OCI-LY1 (cell line): ENCODE measurements around the gene CASQ1.

Experiments
- H2AFZ ChIP-seq: fragments of 200-600 bp; sonication (generic), shearing (Covaris generic); 2 replicates; pipeline ENCODE4 v1.6.0; 2014; ENCODE audit warnings: antibody characterized with exemption, mild to moderate bottlenecking, low read length
- H3F3A ChIP-seq: fragments of 200-600 bp; sonication (generic), shearing (Covaris generic); 2 replicates; pipeline ENCODE4 v1.6.0; 2014; ENCODE audit warnings: mild to moderate bottlenecking, antibody characterized with exemption, low read length, moderate library complexity; ENCODE audit not compliant: insufficient read depth
- H3K27ac ChIP-seq: fragments of 200-600 bp; sonication (generic); 2 replicates; pipeline ENCODE4 v1.5.1; 2014; ENCODE audit warnings: low read length, mixed run types, mild to moderate bottlenecking, low read depth; ENCODE audit not compliant: poor library complexity, severe bottlenecking
- H3K27me3 ChIP-seq: fragments of 200-600 bp; sonication (generic); 2 replicates; pipeline ENCODE4 v1.6.0; 2014; ENCODE audit warnings: antibody characterized with exemption, mild to moderate bottlenecking, low read length, moderate library complexity; ENCODE audit not compliant: insufficient read depth
- H3K36me3 ChIP-seq: fragments of 200-600 bp; sonication (generic); 2 replicates; pipeline ENCODE4 v1.6.1; 2014; ENCODE audit warnings: mild to moderate bottlenecking, antibody characterized with exemption, low read length, moderate library complexity, mixed read lengths; ENCODE audit not compliant: insufficient read depth
- H3K4me1 ChIP-seq: fragments of 200-600 bp; sonication (generic); 2 replicates; pipeline ENCODE4 v1.5.1; 2014; ENCODE audit warnings: mild to moderate bottlenecking, low read length, moderate library complexity; ENCODE audit not compliant: insufficient read depth, severe bottlenecking
- H3K4me2 ChIP-seq: fragments of 200-600 bp; sonication (generic), shearing (Covaris generic); 2 replicates; pipeline ENCODE4 v1.6.1; 2014; ENCODE audit warnings: low read length
- H3K4me3 ChIP-seq: fragments of 200-600 bp; sonication (generic); 2 replicates; pipeline ENCODE4 v1.5.1; 2014; ENCODE audit warnings: low read length, low read depth, mild to moderate bottlenecking, mixed read lengths; ENCODE audit not compliant: poor library complexity, severe bottlenecking
- H3K79me2 ChIP-seq: fragments of 200-600 bp; shearing (Covaris generic); 2 replicates; pipeline ENCODE4 v1.6.1; 2016; ENCODE audit warnings: mixed run types, low read length, mixed read lengths; ENCODE audit not compliant: insufficient read depth
- H3K9ac ChIP-seq: fragments of 200-600 bp; sonication (generic), shearing (Covaris generic); 2 replicates; pipeline ENCODE4 v1.6.1; 2014; ENCODE audit warnings: mild to moderate bottlenecking, low read length, mixed read lengths
- H3K9me2 ChIP-seq: fragments of 200-600 bp; sonication (generic), shearing (Covaris generic); 2 replicates; pipeline ENCODE4 v1.6.1; 2014; ENCODE audit warnings: low read depth, mild to moderate bottlenecking, low read length, mixed read lengths
- H3K9me3 ChIP-seq: fragments of 200-600 bp; shearing (Covaris generic); 2 replicates; pipeline ENCODE4 v1.6.1; 2014; ENCODE audit warnings: low read length, mixed read lengths
- H4K20me1 ChIP-seq: fragments of 200-600 bp; sonication (generic), shearing (Covaris generic); 2 replicates; pipeline ENCODE4 v1.6.0; 2016; ENCODE audit warnings: mild to moderate bottlenecking, low read length; ENCODE audit not compliant: insufficient read depth
- CTCF ChIP-seq: fragments of 200-600 bp; sonication (generic), shearing (Covaris generic); IDR thresholded peaks from 2 replicates; pipeline ENCODE4 v1.5.1; 2017; ENCODE audit warnings: mild to moderate bottlenecking, antibody characterized with exemption, low read length, moderate library complexity, mixed read lengths
- EZH2 ChIP-seq: fragments of 200-600 bp; sonication (generic), shearing (Covaris generic); IDR thresholded peaks from 2 replicates; pipeline ENCODE4 v1.8.0; 2017; ENCODE audit warnings: borderline replicate concordance, mixed run types, mild to moderate bottlenecking, antibody characterized with exemption, low read length, moderate library complexity, mixed read lengths

CASQ1 gene

GRCh38 chr1:160177667-160178066, 12.7 kb upstream of the CASQ1 start:
- no peak overlapping the region for H2AFZ ChIP-seq
- no peak overlapping the region for H3K4me2 ChIP-seq

GRCh38 chr1:160178731-160179130, 11.6 kb upstream of the CASQ1 start:
- Histone ChIP-seq H3K36me3 (no peaks in the 10 kb centered on the region), H4K20me1 (no peaks in the 10 kb centered on the region), H2AFZ (no peak overlapping the region), H3K4me1 (no peaks in the 10 kb centered on the region), H3K27ac (no peak overlapping the region), H3K27me3 (peaks cover 5% of the 10 kb centered on the region; the same call in 1 of the 2 replicates), H3K9me2 (no peaks in the 10 kb centered on the region), H3K79me2 (no peaks in the 10 kb centered on the region), H3K9ac (no peak overlapping the region), H3K4me3 (no peak overlapping the region), H3F3A (no peaks in the 10 kb centered on the region), H3K4me2 (no peak overlapping the region), H3K9me3 (no peaks in the 10 kb centered on the region)
- TF ChIP-seq CTCF = no peak
- no peak for TF ChIP-seq EZH2

More at GRCh38 chr1:160177667-160178066, 12.7 kb upstream of the CASQ1 start:
- TF ChIP-seq CTCF (no peak), EZH2 (no peak)
- no peaks in the 10 kb centered on the region for H3K79me2 ChIP-seq
- H3K27ac ChIP-seq = no peak overlapping the region
- no peaks in the 10 kb centered on the region for H3K9me3 ChIP-seq
- no peak overlapping the region for H3K9ac ChIP-seq
- H3K36me3 ChIP-seq = no peaks in the 10 kb centered on the region
- no peaks in the 10 kb centered on the region for H3K4me1 ChIP-seq
- H3K4me3 ChIP-seq = no peak overlapping the region
- H4K20me1 ChIP-seq = no peaks in the 10 kb centered on the region
- H3K27me3 ChIP-seq = peaks cover 5% of the 10 kb centered on the region; the same call in 1 of the 2 replicates
- no peaks in the 10 kb centered on the region for H3F3A ChIP-seq
- H3K9me2 ChIP-seq = no peaks in the 10 kb centered on the region

GRCh38 chr1:160179336-160179735, 11.0 kb upstream of the CASQ1 start:
- no peaks in the 10 kb centered on the region for H3K79me2 ChIP-seq
- H3K9me2 ChIP-seq = no peaks in the 10 kb centered on the region
- no peak for TF ChIP-seq EZH2
- no peak for TF ChIP-seq CTCF
- no peaks in the 10 kb centered on the region for H3K36me3 ChIP-seq
- peaks cover 3% of the 10 kb centered on the region; the same call in 1 of the 2 replicates for H3K27me3 ChIP-seq
- H3K27ac ChIP-seq = no peak overlapping the region
- H4K20me1 ChIP-seq = no peaks in the 10 kb centered on the region
- H3K9ac ChIP-seq = no peak overlapping the region
- H3K9me3 ChIP-seq = no peaks in the 10 kb centered on the region
- no peaks in the 10 kb centered on the region for H3F3A ChIP-seq
- H2AFZ ChIP-seq = no peak overlapping the region
- H3K4me1 ChIP-seq = no peaks in the 10 kb centered on the region
- H3K4me2 ChIP-seq = no peak overlapping the region
- H3K4me3 ChIP-seq = no peak overlapping the region
